ENCODE data around the gene REM1.
"Not testable (repeated sequence)": the region's sequence is repeated elsewhere in the genome, so short reads cannot be mapped to it uniquely, and the experiment has no call there.

Gene REM1

GRCh38 chr20:31449511-31450414, 25.3 kb upstream of the REM1 start:
- no peak for TF ChIP-seq CTCF (IDR thresholded peaks at IDR 0.05; ENCODE audit: control insufficient read depth, insufficient read depth, low read depth, low read length, missing control alignments)
- H3K4me3 ChIP-seq (ENCODE audit: control insufficient read depth, low read depth, low read length) = no peak overlapping the region
- no peak for DNase-seq (ENCODE audit: low read depth)

GRCh38 chr20:31452575-31452974, 22.5 kb upstream of the REM1 start:
- H3K4me3 ChIP-seq (ENCODE audit: control insufficient read depth, low read depth, low read length) = no peak overlapping the region
- no peak for DNase-seq (ENCODE audit: low read depth)

GRCh38 chr20:31454361-31454760, 20.7 kb upstream of the REM1 start:
- H3K4me3 ChIP-seq (ENCODE audit: control insufficient read depth, low read depth, low read length) = no peak overlapping the region
- DNase-seq (ENCODE audit: low read depth) = no peak
- TF ChIP-seq CTCF (IDR thresholded peaks at IDR 0.05; ENCODE audit: control insufficient read depth, insufficient read depth, low read depth, low read length, missing control alignments) = no peak

More at GRCh38 chr20:31452575-31452974, 22.5 kb upstream of the REM1 start:
- TF ChIP-seq CTCF (IDR thresholded peaks at IDR 0.05; ENCODE audit: control insufficient read depth, insufficient read depth, low read depth, low read length, missing control alignments) = no peak

DNA sequence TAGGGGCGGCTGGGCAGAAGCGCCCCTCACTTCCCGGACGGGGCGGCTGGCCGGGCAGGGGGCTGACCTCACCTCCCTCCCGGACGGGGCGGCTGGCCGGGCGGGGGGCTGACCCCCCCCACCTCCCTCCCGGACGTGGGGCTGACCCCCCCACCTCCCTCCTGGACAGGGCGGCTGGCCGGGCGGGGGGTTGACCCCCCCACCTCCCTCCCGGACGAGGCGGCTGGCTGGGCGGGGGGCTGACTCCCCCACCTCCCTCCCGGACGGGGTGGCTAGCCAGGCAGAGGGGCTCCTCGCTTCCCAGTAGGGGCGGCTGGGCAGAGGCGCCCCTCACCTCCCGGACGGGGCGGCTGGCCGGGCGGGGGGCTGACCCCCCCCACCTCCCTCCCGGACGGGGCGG, 4.1 kb upstream of the REM1 start:
- not testable (repeated sequence) for DNase-seq (ENCODE audit: low read depth); H3K4me3 ChIP-seq (ENCODE audit: control insufficient read depth, low read depth, low read length)

DNA sequence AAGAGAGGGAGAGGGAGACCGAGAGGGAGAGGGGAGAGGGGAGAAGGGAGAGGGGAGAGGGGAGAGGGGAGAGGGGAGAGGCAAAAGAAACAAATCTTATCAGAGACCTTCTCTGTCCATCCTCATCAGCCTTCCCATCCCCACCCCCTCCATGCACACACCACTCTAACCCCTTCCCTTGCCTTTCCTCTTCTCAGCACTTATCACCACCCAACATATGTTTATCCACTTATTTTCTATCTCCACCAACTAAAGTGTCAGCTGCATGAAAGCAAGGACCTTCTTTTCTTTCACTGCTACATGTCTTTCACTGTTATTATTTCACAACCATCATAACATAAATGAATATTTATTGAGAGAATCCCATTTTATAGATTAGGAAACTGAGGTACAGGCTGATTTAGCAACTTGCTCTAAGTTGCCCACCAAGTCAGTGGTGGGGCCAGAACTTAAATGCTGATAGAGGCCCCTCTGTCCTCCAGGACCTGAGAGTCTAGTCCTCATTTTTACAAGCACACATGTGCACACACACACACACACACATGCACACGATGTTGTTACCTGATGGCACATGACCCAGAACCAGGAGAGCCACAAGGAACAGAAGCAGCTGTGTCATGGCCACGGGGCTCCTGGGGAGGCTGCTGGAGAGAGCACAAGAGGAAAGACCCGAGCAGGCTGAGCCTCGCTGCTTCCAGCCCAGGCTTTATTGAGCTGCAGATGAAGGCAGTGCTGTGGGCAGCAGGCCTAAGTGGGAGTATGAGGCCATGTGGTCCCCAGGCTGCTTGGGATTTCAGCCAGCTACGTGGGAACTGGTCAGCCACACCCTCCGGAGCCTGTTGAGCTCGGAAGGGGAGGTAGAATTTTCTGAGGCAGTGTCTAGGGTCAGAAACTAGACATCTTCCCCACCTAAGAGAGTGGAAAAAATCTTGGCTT, 2.4 kb upstream of the REM1 start:
- no peak for DNase-seq (ENCODE audit: low read depth)
- TF ChIP-seq CTCF (IDR thresholded peaks at IDR 0.05; ENCODE audit: control insufficient read depth, insufficient read depth, low read depth, low read length, missing control alignments) = no peak
- H3K4me3 ChIP-seq (ENCODE audit: control insufficient read depth, low read depth, low read length) = no peak overlapping the region

DNA sequence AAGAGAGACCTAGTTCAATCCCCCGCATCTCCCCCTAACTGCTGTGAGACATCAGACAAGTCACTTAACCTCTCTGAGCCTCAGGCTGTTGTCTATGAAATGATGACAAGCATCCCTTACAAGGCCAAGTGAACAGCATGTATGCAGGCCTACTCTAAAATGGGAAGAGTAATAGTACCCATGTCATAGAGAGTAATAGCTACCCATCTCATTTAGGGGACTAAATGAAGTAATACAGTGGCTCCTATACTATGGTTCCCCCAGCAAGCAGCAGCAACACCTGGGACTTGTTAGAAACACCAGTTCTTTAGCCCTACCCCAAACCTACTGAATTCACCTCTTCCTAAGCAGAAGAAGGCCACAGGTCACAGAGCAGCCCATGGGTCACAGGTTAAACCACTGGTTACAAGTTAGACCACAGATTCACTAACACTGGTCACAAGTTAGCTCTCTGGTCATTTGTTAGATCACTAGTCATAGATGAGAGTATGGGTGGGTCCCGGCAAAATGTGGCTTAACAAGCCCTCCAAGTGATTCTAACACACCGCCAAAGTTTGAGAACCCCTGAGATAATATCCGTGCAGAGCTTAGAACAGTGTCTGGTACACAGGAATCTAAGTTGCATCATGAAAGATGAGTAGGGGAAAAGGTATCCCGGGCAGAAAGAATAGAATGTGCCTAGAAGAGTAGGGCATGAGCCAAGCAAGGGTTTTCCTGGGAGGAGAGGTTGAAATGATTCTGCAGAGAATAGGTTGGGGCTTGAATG, 1.6 kb upstream of the REM1 start:
- no peak for TF ChIP-seq CTCF (IDR thresholded peaks at IDR 0.05; ENCODE audit: control insufficient read depth, insufficient read depth, low read depth, low read length, missing control alignments)
- H3K4me3 ChIP-seq (ENCODE audit: control insufficient read depth, low read depth, low read length) = no peak overlapping the region
- no peak for DNase-seq (ENCODE audit: low read depth)
